ENCODE data around the gene STMN3.
"Not testable (repeated sequence)": the region's sequence is repeated elsewhere in the genome, so short reads cannot be mapped to it uniquely, and the experiment has no call there.

STMN3 gene

GRCh38 chr20:63612276-63612931, 40.8 kb downstream of the STMN3 start:
- peak; percentile 91 to 96 for DNase-seq

DNA sequence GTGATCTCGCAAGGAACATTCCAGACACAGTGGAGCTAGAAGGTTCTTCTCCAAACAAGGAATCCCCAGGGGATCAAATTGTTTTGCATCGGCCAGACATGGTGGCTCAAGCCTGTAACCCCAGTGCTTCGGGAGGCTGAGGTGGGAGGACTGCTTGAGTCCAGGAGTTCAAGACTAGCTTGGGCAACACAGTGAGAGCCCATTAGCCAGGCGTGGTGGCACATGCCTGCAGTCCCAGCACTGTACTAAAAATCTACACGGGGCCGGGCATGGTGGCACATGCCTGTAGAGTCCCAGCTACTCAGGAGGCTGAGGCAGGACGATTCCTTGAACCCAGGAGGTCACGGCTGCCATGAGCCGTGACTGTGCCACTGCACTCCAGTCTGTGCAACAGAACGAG, 41.6 kb downstream of the STMN3 start:
- no peak for DNase-seq

- no peak for DNase-seq
These were observed 42.4 kb downstream of the STMN3 start for GRCh38 chr20:63610581-63611435.

- peak in 1 of 2 donors; percentile 15 for DNase-seq
These were observed 46.5 kb downstream of the STMN3 start for GRCh38 chr20:63606686-63607085.

DNA sequence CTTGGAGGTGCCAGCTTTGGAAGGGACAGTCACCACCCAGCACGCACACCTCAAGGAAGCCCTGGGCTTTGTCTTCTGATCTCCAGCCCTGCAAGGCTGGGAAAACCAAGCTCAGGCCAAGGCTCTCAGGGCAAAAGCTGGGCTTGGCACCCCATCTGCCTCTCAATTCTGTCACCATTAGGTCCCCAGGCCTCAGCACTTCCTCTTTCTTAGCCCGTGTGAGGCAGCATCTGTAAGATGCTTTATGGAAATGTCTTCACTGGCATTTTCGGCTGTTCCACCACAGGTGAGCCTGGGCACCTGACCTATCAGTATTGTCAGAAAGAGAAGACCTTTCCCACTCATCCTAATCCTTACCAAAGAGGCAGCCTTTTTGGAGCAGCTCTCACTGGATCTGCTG, 50.9 kb downstream of the STMN3 start:
- no peak for DNase-seq

GRCh38 chr20:63601679-63602078, 51.5 kb downstream of the STMN3 start:
- not testable (repeated sequence) for DNase-seq

DNA sequence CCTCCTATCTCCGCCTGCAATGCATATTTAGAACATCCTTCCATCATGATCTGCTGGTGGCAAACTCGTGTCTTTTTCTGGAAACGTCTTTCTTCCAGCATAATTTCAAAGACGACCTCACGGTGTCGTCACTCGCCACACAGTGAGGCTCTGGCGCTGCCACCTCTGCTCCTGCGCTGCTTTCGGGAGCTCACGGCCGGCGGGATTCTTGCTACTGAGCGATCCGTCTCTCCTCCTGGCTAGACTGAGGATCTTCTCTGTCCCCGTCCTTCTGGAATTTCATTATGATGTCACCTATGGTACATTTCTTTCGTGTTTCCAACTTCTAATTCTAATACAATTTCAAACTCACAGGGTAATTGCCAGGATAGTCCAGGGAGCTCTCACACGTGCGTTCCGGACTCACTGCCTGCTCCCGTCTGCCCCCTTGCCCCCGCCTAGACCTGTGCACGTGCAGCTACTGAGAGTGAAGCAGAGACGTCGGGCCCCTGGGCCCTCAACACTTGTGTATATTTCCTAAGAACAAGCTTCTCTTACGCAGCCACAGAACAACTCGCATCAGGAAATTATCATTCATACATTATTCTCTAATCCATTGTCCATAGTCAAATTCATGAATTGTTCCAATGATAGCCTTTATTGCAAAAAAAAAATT, 53.7 kb downstream of the STMN3 start:
- DNase-seq: no peak

GRCh38 chr20:63598479-63599395, 54.5 kb downstream of the STMN3 start:
- no peak for DNase-seq

GRCh38 chr20:63597651-63598478, 55.4 kb downstream of the STMN3 start:
- no peak for DNase-seq

DNA sequence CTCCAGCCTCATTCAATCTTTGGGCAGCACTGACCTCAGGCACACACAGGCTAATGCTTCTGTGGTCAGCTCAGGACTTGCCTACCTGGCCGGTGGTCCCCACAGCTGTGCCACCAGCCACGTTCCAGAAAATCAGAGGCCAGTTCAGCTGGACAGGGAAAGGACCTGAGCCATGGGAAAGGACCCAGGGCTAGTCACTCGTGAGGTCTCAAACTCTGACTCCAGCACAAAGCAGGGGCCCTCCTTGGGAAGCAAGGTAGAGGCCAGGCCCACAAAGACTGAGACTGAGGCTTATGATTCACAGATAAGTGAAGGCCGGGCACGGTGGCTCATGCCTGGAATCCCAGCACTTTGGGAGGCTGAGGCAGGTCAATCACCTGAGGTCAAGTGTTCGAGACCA, 56.8 kb downstream of the STMN3 start:
- DNase-seq: no peak

DNA sequence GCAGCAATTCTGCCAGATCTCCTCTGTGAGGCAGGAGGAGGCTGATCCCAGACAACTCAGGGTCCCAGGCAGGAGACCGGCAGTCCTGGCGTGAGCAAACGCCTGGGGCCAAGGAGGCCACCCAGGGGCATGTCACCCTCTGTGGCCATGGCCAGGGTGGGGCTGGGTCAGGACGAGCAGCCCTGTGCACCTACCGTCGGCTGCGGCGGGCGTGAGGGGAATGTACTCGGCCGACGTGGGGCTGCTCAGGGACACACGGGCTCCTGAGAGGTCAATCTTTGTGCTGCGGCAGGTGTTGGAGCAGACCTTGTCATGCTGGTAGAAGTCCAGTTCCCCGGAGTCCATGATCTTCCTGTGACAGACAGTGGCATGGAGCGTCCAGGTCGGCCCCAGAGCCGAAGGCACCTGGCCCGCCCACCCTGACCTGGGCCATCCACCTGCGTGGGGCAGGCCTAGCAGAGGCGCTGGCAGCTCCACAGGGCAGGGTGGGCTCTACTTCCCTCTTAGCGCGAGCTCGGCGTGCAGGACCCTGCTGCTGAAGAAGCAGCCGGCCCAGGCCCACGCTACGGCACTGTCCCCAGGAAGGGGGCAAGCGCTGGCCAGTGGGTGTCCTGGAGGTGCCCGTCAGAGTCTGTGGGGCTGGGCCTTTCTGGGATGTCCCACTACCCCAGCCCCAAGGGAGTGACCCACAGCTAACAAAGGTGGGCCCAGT, 57.7 kb downstream of the STMN3 start:
- no peak for DNase-seq

DNA sequence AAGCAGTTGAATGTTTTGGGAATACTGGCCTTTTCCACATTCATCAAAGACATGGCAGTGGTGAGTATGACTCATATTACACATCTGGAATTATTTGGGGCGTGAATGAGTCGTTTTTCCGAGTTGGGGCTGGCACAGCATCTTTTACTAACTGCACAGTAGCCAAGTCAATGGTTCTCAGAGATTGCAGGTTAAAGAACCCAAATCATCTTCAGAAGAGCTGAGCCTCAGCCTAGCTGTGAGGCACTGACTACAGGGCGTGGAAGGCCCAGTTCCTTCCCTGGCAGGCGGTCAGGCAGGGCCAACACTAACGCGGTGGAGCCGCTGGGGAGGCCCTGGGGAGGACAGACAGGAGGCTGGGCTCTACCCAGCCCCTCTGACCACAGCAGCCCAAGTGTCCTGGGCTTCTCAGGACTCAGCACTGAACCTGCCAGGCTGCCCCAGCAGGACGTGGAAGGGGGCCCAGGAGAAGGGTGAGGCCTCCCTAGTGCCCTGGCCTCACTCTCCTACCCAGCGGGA, 59.1 kb downstream of the STMN3 start:
- DNase-seq: no peak

- DNase-seq: no peak
These were observed 60.6 kb downstream of the STMN3 start for GRCh38 chr20:63592661-63593060.

- DNase-seq: no peak
These were observed 61.4 kb downstream of the STMN3 start for GRCh38 chr20:63591786-63592355.

DNA sequence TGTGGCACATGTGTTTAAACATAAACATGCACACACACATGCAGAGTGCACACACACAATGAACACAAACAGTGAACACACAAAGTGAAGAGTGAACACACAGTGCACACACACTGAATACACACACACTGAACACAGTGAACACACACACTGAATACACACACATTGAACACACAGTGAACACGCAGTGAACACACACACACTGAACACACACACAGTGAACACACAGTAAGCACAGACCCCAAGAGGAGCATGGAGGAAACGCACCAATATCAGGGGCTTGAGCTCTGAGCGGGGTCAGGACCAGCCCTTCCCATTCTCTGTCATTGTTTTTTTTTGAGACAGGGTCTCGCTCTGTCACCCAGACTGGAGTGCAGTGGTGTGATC, 62.1 kb downstream of the STMN3 start:
- DNase-seq: no peak

- DNase-seq: no peak
These were observed 62.7 kb downstream of the STMN3 start for GRCh38 chr20:63590218-63591146.
